Measurements from ENCODE around the gene MAVS.
"Not testable (repeated sequence)": the region's sequence is repeated elsewhere in the genome, so short reads cannot be mapped to it uniquely, and the experiment has no call there.

The MAVS gene

GRCh38 chr20:3896302-3896701 is 49.7 kb downstream of the MAVS start:
- peaks cover 43% of the 10 kb centered on the region for H4K20me1 ChIP-seq (ENCODE audit: control insufficient read depth, insufficient read depth, low read depth, low read length)
- H3K36me3 ChIP-seq (ENCODE audit: control insufficient read depth, low read length), result peaks cover 53% of the 10 kb centered on the region
- H3K79me2 ChIP-seq (ENCODE audit: control insufficient read depth, low read length), result peaks cover 100% of the 10 kb centered on the region
- H3F3A ChIP-seq (ENCODE audit: control insufficient read depth, insufficient read depth), result peaks cover 18% of the 10 kb centered on the region
- H3K27ac ChIP-seq (ENCODE audit: low read depth, low read length), result peak overlapping the region; percentile 66
- no peaks in the 10 kb centered on the region for H3K9me3 ChIP-seq (ENCODE audit: control insufficient read depth, insufficient read depth, low read length)
- TF ChIP-seq EZH2phosphoT487 (IDR thresholded peaks at IDR 0.05; ENCODE audit: borderline replicate concordance, low read length), result no peak
- TF ChIP-seq CTCF (IDR thresholded peaks at IDR 0.05; ENCODE audit: low read depth, low read length, poor library complexity, severe bottlenecking), result no peak
- H3K27me3 ChIP-seq (ENCODE audit: control insufficient read depth, low read length), result no peaks in the 10 kb centered on the region
- H3K9me2 ChIP-seq (replicated peaks; ENCODE audit: control insufficient read depth, low read length), result no peaks in the 10 kb centered on the region
- H3K4me1 ChIP-seq (ENCODE audit: control insufficient read depth, low read length), result peaks cover 100% of the 10 kb centered on the region
- peak overlapping the region; percentile 79 for H3K4me2 ChIP-seq (ENCODE audit: low read length)
- H3K4me3 ChIP-seq (ENCODE audit: low read length), result peak overlapping the region; percentile 60

GRCh38 chr20:3896853-3897583 is 50.4 kb downstream of the MAVS start:
- Histone ChIP-seq H3F3A (ENCODE audit: control insufficient read depth, insufficient read depth) (peaks cover 19% of the 10 kb centered on the region), H3K4me3 (ENCODE audit: low read length) (peak overlapping the region; percentile 60), H4K20me1 (ENCODE audit: control insufficient read depth, insufficient read depth, low read depth, low read length) (peaks cover 43% of the 10 kb centered on the region)

GRCh38 chr20:3898181-3898580 is 51.5 kb downstream of the MAVS start:
- peaks cover 53% of the 10 kb centered on the region for H4K20me1 ChIP-seq (ENCODE audit: control insufficient read depth, insufficient read depth, low read depth, low read length)
- peaks cover 19% of the 10 kb centered on the region for H3F3A ChIP-seq (ENCODE audit: control insufficient read depth, insufficient read depth)
- peaks cover 100% of the 10 kb centered on the region for H3K79me2 ChIP-seq (ENCODE audit: control insufficient read depth, low read length)

More at GRCh38 chr20:3896853-3897583, 50.4 kb downstream of the MAVS start:
- Histone ChIP-seq H3K9me2 (replicated peaks; ENCODE audit: control insufficient read depth, low read length) (no peaks in the 10 kb centered on the region), H3K9me3 (ENCODE audit: control insufficient read depth, insufficient read depth, low read length) (no peaks in the 10 kb centered on the region), H3K79me2 (ENCODE audit: control insufficient read depth, low read length) (peaks cover 100% of the 10 kb centered on the region), H3K4me2 (ENCODE audit: low read length) (peak overlapping the region; percentile 79), H3K36me3 (ENCODE audit: control insufficient read depth, low read length) (peaks cover 51% of the 10 kb centered on the region), H3K27ac (ENCODE audit: low read depth, low read length) (peak overlapping the region; percentile 66), H3K27me3 (ENCODE audit: control insufficient read depth, low read length) (no peaks in the 10 kb centered on the region), H3K4me1 (ENCODE audit: control insufficient read depth, low read length) (peaks cover 100% of the 10 kb centered on the region)
- TF ChIP-seq CTCF (IDR thresholded peaks at IDR 0.05; ENCODE audit: low read depth, low read length, poor library complexity, severe bottlenecking) (no peak), EZH2phosphoT487 (IDR thresholded peaks at IDR 0.05; ENCODE audit: borderline replicate concordance, low read length) (no peak)

GRCh38 chr20:3898639-3899038 is 52.0 kb downstream of the MAVS start:
- H3K4me1 ChIP-seq (ENCODE audit: control insufficient read depth, low read length), result peaks cover 90% of the 10 kb centered on the region
- no peak overlapping the region for H3K27ac ChIP-seq (ENCODE audit: low read depth, low read length)
- H3K9me2 ChIP-seq (replicated peaks; ENCODE audit: control insufficient read depth, low read length), result no peaks in the 10 kb centered on the region
- TF ChIP-seq CTCF (IDR thresholded peaks at IDR 0.05; ENCODE audit: low read depth, low read length, poor library complexity, severe bottlenecking) (no peak), EZH2phosphoT487 (IDR thresholded peaks at IDR 0.05; ENCODE audit: borderline replicate concordance, low read length) (no peak)
- peaks cover 19% of the 10 kb centered on the region for H3F3A ChIP-seq (ENCODE audit: control insufficient read depth, insufficient read depth)
- H3K27me3 ChIP-seq (ENCODE audit: control insufficient read depth, low read length), result no peaks in the 10 kb centered on the region
- peaks cover 100% of the 10 kb centered on the region for H3K79me2 ChIP-seq (ENCODE audit: control insufficient read depth, low read length)
- peaks cover 40% of the 10 kb centered on the region for H3K36me3 ChIP-seq (ENCODE audit: control insufficient read depth, low read length)
- H3K4me3 ChIP-seq (ENCODE audit: low read length), result no peak overlapping the region
- H3K9me3 ChIP-seq (ENCODE audit: control insufficient read depth, insufficient read depth, low read length), result no peaks in the 10 kb centered on the region
- H4K20me1 ChIP-seq (ENCODE audit: control insufficient read depth, insufficient read depth, low read depth, low read length), result peaks cover 49% of the 10 kb centered on the region
- H3K4me2 ChIP-seq (ENCODE audit: low read length), result peak overlapping the region; percentile 50

More at GRCh38 chr20:3898181-3898580, 51.5 kb downstream of the MAVS start:
- not testable (repeated sequence) for H3K27me3 ChIP-seq (ENCODE audit: control insufficient read depth, low read length); H3K9me3 ChIP-seq (ENCODE audit: control insufficient read depth, insufficient read depth, low read length); H3K4me3 ChIP-seq (ENCODE audit: low read length); H3K9me2 ChIP-seq (replicated peaks; ENCODE audit: control insufficient read depth, low read length); H3K27ac ChIP-seq (ENCODE audit: low read depth, low read length)
- Histone ChIP-seq H3K4me1 (ENCODE audit: control insufficient read depth, low read length) (peaks cover 94% of the 10 kb centered on the region), H3K4me2 (ENCODE audit: low read length) (peak overlapping the region; percentile 50), H3K36me3 (ENCODE audit: control insufficient read depth, low read length) (peaks cover 44% of the 10 kb centered on the region)
